NCI-H2107 (cell line): ENCODE results near the gene ARHGAP42.

Experiments used
- DNase-seq: peaks from one replicate; lab custom pipeline; 2025; lab: John Stamatoyannopoulos, UW

The ARHGAP42 gene

GRCh38 chr11:101028644-101029043 lies 341.6 kb downstream of the ARHGAP42 start:
- DNase-seq = no peak

DNA sequence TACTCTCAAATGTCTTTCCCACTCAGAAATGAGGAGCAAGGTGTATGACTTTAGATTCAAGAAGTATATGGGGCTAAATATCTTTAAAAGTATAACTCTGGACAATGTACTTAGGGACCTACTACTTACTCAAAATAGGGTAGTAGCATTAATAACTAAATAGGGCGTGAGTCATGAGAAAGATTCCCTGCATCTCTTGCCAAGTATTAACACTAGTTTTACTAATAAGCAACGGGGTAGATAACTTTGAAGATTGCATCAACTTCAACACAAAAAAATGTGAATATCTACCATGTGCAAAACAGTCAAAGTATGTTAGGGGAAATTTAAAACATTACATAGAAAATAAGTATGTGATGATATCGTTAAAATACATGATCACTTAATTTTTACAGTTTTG lies 342.9 kb downstream of the ARHGAP42 start:
- DNase-seq = no peak

- no peak for DNase-seq
Observed at GRCh38 chr11:101030692-101031091, 343.6 kb downstream of the ARHGAP42 start.

GRCh38 chr11:101031713-101032112 lies 344.6 kb downstream of the ARHGAP42 start:
- DNase-seq = no peak

- no peak for DNase-seq
Observed at GRCh38 chr11:101032991-101033390, 345.9 kb downstream of the ARHGAP42 start.

GRCh38 chr11:101034076-101034475 lies 347.0 kb downstream of the ARHGAP42 start:
- DNase-seq = no peak

DNA sequence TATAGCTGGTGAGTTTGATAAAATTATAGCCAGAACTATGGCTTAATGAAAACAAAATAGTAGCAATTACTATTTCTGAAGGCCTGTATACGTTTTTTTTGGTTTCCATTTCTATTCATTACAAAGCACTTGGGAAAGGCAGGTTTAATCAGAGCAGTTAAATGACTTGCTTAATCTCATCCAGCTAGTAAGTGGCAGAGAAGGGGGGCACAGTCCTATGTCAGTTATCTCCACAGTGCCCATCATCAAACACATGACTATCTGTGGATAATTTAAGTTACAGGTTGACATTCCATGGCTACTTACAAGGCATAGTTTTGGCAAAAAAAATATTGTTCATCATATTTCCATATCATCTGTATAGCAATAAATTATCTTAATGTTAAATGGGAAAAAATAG lies 348.8 kb downstream of the ARHGAP42 start:
- DNase-seq = no peak
